ENCODE measurements around the gene PIGO. TPM values are rescaled to one million over a fixed set of nuclear protein-coding genes. Genes with fewer than 3 reads are reported as not detected.
A peak's percentile ranks its signal among the peaks of the same experiment; 100 is the strongest.

Gene PIGO
- total and polyA plus RNA-seq, 2 experiments from 2014 or later, result 26.9 to 36.0 TPM

DNA sequence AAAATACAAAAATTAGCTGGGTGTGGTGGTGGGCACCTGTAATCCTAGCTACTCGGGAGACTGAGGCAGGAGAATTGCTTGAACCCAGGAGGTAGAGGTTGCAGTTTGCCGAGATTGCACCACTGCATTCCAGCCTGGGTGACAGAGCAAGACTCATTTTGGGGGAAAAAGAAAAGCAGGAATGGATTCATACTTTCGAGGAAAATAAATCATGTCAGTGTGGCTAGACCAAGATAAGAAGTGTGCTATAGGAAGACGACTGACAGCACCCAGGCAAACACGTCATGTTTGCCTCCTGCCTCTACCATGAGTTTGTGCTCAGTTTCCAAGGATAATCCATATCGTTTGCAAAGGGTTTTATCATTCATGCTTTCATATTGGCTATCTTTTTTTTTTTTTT is 38.5 kb upstream of the PIGO start:
- Histone ChIP-seq H3K9me3 (ENCODE audit: low read depth) (no peaks in the 10 kb centered on the region), H3K27me3 (no peaks in the 10 kb centered on the region), H3K36me3 (no peaks in the 10 kb centered on the region), H3K4me3 (no peak overlapping the region), H3K4me1 (ENCODE audit: low read depth) (no peaks in the 10 kb centered on the region), H3K27ac (no peak overlapping the region)
- DNase-seq (ENCODE audit: low read depth in 1 of 2, low spot score in 1 of 2), result peak in 1 of 2 donors; percentile 19
- no peak for TF ChIP-seq CTCF (IDR thresholded peaks at IDR 0.05; ENCODE audit: low read depth, low read length)

DNA sequence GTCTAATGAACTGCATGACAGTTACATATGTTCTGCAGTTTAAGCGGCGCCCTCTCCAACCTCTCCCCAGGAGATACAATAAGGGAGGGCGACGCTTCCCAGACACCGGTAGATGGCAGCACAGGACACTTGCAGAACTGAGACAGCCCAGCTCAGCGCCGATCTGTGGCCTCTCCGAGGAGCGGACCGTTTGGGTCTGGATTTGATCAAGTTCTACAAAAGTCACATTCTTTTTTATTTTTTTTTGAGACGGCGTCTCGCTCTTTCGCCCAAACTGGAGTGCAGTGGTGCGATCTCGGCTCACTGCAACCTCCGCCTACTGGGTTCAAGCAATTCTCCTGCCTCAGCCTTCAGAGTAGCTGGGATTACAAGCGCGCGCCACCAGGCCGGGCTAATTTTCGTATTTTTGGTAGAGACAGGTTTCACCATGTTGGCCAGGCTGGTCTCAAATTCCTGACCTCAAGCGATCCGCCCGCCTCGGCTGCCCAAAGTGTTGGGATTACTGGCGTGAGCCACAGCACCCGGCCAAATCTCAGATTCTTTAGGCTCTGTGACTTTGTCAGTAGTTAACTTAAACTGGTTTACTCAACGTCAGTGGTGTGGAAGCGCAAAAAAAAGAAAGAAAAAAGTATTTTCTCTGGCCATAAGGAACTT is 20.6 kb upstream of the PIGO start:
- Histone ChIP-seq H3K9me3 (ENCODE audit: low read depth) (no peaks in the 10 kb centered on the region), H3K4me3 (peak overlapping the region; percentile 47), H3K27ac (no peak overlapping the region), H3K27me3 (no peaks in the 10 kb centered on the region), H3K4me1 (ENCODE audit: low read depth) (peaks cover 14% of the 10 kb centered on the region), H3K36me3 (no peaks in the 10 kb centered on the region)
- peak; percentile 96 to 97 for DNase-seq (ENCODE audit: low read depth in 1 of 2, low spot score in 1 of 2)
- TF ChIP-seq CTCF (IDR thresholded peaks at IDR 0.05; ENCODE audit: low read depth, low read length), result peak; percentile 90

- peak overlapping the region; percentile 70 for H3K27ac ChIP-seq
- no peaks in the 10 kb centered on the region for H3K9me3 ChIP-seq (ENCODE audit: low read depth)
- DNase-seq (ENCODE audit: low read depth in 1 of 2, low spot score in 1 of 2), result no peak
- peak overlapping the region; percentile 47 for H3K4me3 ChIP-seq
- H3K36me3 ChIP-seq, result no peaks in the 10 kb centered on the region
- H3K27me3 ChIP-seq, result no peaks in the 10 kb centered on the region
- H3K4me1 ChIP-seq (ENCODE audit: low read depth), result peaks cover 18% of the 10 kb centered on the region
- no peak for TF ChIP-seq CTCF (IDR thresholded peaks at IDR 0.05; ENCODE audit: low read depth, low read length)
Measured at GRCh38 chr9:35116539-35116897, 20.1 kb upstream of the PIGO start.

- Histone ChIP-seq H3K4me3 (peak within 1 kb of the TSS; percentile 47), H3K27ac (peak within 1 kb of the TSS; percentile 91), H3K4me1 (ENCODE audit: low read depth) (peaks cover 18% of the 10 kb centered on the region), H3K9me3 (ENCODE audit: low read depth) (no peaks in the 10 kb centered on the region), H3K36me3 (no peaks in the 10 kb centered on the region), H3K27me3 (no peaks in the 10 kb centered on the region)
- TF ChIP-seq CTCF (IDR thresholded peaks at IDR 0.05; ENCODE audit: low read depth, low read length), result no peak
- peak; percentile 98 to 99 for DNase-seq (ENCODE audit: low read depth in 1 of 2, low spot score in 1 of 2)
Measured at GRCh38 chr9:35115680-35116538, 19.5 kb upstream of the PIGO start, which contains the start of gene ATOSB. TSS of gene ATOSB (minus strand) at chr9:35115862. CDS start at chr9:35108274, 7,588 bp downstream.

DNA sequence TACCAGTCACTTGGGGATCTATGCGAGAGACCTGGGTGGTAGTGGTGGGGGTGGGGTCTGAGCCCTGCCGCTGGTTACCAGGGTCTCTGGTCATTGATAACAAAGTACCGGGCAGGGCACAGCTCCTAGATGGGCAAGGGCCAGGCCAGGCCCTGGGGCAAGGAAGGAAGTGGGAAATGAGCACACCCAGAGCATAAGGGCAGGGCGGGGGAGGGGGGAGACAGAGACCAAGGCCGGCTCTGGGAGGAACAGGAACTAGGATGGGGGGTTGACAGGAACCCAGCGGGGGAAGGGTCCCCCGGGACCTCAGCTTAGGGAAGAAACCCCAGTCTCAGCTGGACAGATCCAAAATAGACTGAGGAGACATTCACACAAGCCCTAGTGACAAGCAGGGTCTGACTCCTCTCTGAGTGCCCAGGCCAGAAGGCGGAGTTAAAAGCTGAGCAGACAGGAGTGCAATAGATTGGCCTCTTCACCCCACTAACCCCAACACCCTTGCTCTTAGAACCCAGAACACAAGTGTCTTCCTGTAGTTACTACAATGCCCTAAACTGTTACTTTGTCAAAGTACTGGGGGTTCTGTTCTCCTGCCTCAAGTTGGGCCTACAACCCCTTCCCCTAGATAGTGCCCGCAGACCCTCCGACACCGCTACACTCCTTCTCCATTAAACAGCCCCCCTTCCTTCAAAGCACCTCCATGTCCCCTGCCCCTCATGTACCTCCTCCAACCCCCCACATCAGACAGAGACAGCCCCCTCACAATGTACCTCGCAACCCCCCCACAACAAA is 18.6 kb upstream of the PIGO start:
- H3K27me3 ChIP-seq, result no peaks in the 10 kb centered on the region
- H3K4me1 ChIP-seq (ENCODE audit: low read depth), result peaks cover 23% of the 10 kb centered on the region
- H3K27ac ChIP-seq, result peak overlapping the region; percentile 91
- no peak for TF ChIP-seq CTCF (IDR thresholded peaks at IDR 0.05; ENCODE audit: low read depth, low read length)
- H3K9me3 ChIP-seq (ENCODE audit: low read depth), result no peaks in the 10 kb centered on the region
- H3K4me3 ChIP-seq, result peak overlapping the region; percentile 47
- DNase-seq (ENCODE audit: low read depth in 1 of 2, low spot score in 1 of 2), result peak; percentile 42 to 45
- no peaks in the 10 kb centered on the region for H3K36me3 ChIP-seq
